LNCAP (cell line): ENCODE results near the gene CDK10.

Source experiments
- CTCF ChIP-seq: fragments of 450-650 bp; IDR thresholded peaks from 2 replicates; pipeline ENCODE4 v1.5.1; 2017; ENCODE audit warnings: mild to moderate bottlenecking

Gene CDK10

GRCh38 chr16:89717688-89718505 lies 31.4 kb downstream of the CDK10 start:
- TF ChIP-seq CTCF, result no peak

- no peak for TF ChIP-seq CTCF
These were observed 34.0 kb downstream of the CDK10 start for GRCh38 chr16:89720551-89720812.

- TF ChIP-seq CTCF, result no peak
These were observed 34.5 kb downstream of the CDK10 start, which contains the start of the genes VPS9D1 and ZNF276 for GRCh38 chr16:89720813-89721545. Gene VPS9D1 (minus strand): TSS chr16:89720898. CDS start chr16:89720861, 37 bp downstream. Gene ZNF276 (plus strand): TSS chr16:89721537. CDS start chr16:89721641, 104 bp downstream.

- TF ChIP-seq CTCF, result no peak
These were observed 35.3 kb downstream of the CDK10 start for GRCh38 chr16:89721546-89722391.

- no peak for TF ChIP-seq CTCF
These were observed 36.1 kb downstream of the CDK10 start for GRCh38 chr16:89722392-89723278.

GRCh38 chr16:89723279-89724250 lies 37.1 kb downstream of the CDK10 start:
- TF ChIP-seq CTCF, result no peak
